Fibroblast of lung (primary cell): ENCODE data around the gene SCUBE3. TPM values are rescaled to one million over a fixed set of nuclear protein-coding genes. Genes with fewer than 3 reads are reported as not detected.

ENCODE experiments used
- DNase-seq, 2 donors: peaks; one replicate each; pipeline versions ENCODE4 v3.0.0 to v3.0.0-alpha.2; 2010; ENCODE audit warnings: low read depth in 2 of 2
- H2AFZ ChIP-seq: 2 replicates; pipeline ENCODE4 v1.5.1; 2012; ENCODE audit warnings: low read length, control low read depth, inconsistent platforms
- H3K27ac ChIP-seq: 2 replicates; pipeline ENCODE4 v1.5.1; 2011; ENCODE audit warnings: low read length, control low read depth; ENCODE audit not compliant: insufficient read depth
- H3K27me3 ChIP-seq: 2 replicates; pipeline ENCODE4 v1.5.1; 2011; ENCODE audit warnings: mild to moderate bottlenecking, low read length; ENCODE audit not compliant: control insufficient read depth, insufficient read depth
- H3K36me3 ChIP-seq: 2 replicates; pipeline ENCODE4 v1.5.1; 2011; ENCODE audit warnings: low read length; ENCODE audit not compliant: control insufficient read depth, insufficient read depth
- H3K4me1 ChIP-seq: 2 replicates; pipeline ENCODE4 v1.5.1; 2011; ENCODE audit warnings: low read length; ENCODE audit not compliant: control insufficient read depth, insufficient read depth; ENCODE audit errors: extremely low read depth
- H3K4me2 ChIP-seq: 2 replicates; pipeline ENCODE4 v1.5.1; 2011; ENCODE audit warnings: low read length, control low read depth; ENCODE audit not compliant: insufficient read depth; ENCODE audit errors: extremely low read depth
- H3K4me3 ChIP-seq, 4 experiments: fragments of 200-600 bp in 1 of 4; sonication (generic) in 1 of 4; replicated peaks in 1 of 4; 2 replicates each; pipeline ENCODE4 v1.5.1; 2011 to 2016; ENCODE audit warnings: low read length in 4 of 4, low read depth in 3 of 4, mild to moderate bottlenecking in 3 of 4, control low read depth in 2 of 4, inconsistent platforms in 1 of 4, mixed read lengths in 1 of 4; ENCODE audit not compliant: insufficient read depth in 1 of 4; ENCODE audit errors: control extremely low read depth in 1 of 4
- H3K79me2 ChIP-seq: 2 replicates; pipeline ENCODE4 v1.5.1; 2012; ENCODE audit warnings: mild to moderate bottlenecking, low read length, inconsistent platforms; ENCODE audit not compliant: control insufficient read depth, insufficient read depth
- H3K9ac ChIP-seq: 2 replicates; pipeline ENCODE4 v1.5.1; 2011; ENCODE audit warnings: mild to moderate bottlenecking, low read length, control low read depth; ENCODE audit not compliant: insufficient read depth
- H3K9me3 ChIP-seq: 2 replicates; pipeline ENCODE4 v1.5.1; 2012; ENCODE audit warnings: low read depth, low read length; ENCODE audit not compliant: control insufficient read depth, insufficient read depth
- H4K20me1 ChIP-seq: 2 replicates; pipeline ENCODE4 v1.5.1; 2011; ENCODE audit warnings: low read length; ENCODE audit not compliant: control insufficient read depth, insufficient read depth; ENCODE audit errors: extremely low read depth
- EZH2 ChIP-seq: IDR thresholded peaks from 2 replicates; pipeline ENCODE4 v1.5.1; 2012; ENCODE audit warnings: low read length, control low read depth, mild to moderate bottlenecking; ENCODE audit errors: missing control alignments
- polyA plus RNA-seq, 2 donors: library from polyadenylated mRNA; depleted of rRNA in 1 of 2; stranded (reverse) in 1 of 2; unstranded in 1 of 2; fragments of >200 nt; gene quantifications; 2 replicates each; pipeline ENCODE4 v1.2.1, GENCODE V29; 2011 to 2012; ENCODE audit warnings: missing spikeins in 1 of 2
- total RNA-seq: library from RNA; depleted of rRNA; stranded (reverse); fragments of >200 nt; gene quantifications from 2 replicates; pipeline ENCODE4 v1.2.1, GENCODE V29; 2014
- TF ChIP-seq, protein P1 (sequence below), 2 donors: IDR thresholded peaks in 1 of 2; conservative IDR thresholded peaks in 1 of 2; 1 replicate in 1 of 2; 2 replicates in 1 of 2; pipeline ENCODE4 v1.5.1; 2011 to 2012; ENCODE audit warnings: low read length in 2 of 2, control low read depth in 1 of 2, inconsistent platforms in 1 of 2, low read depth in 1 of 2, mild to moderate bottlenecking in 1 of 2

SCUBE3 gene
- total and polyA plus RNA-seq, 2 donors (not counting 1 experiment from before 2014, with no cell fraction given), result under 0.01 to 1.2 TPM

DNA sequence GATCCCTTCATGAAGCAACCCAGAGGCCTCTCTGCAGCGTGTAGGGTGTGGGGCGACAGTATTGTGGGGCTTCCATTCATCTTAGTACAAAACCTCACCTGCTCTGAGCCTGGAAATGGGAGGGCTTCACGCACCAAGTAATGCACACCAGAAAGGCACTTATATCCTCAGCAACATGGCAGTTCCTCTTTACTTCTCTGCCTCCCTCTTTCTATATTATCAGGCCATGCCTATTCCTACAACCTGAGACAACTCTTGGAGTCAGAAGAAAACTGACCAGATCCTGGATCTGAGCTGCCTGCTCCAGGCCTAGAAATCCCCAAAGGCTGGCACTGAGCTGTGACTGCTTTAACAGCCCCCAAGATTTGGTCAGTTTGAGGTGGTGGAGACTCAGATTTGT is 38.2 kb downstream of the SCUBE3 start:
- peaks cover under 1% of the 10 kb centered on the region for H3K36me3 ChIP-seq
- no peaks in the 10 kb centered on the region for H3K4me1 ChIP-seq
- H3K27ac ChIP-seq, result no peak overlapping the region
- H3K79me2 ChIP-seq, result peaks cover 2% of the 10 kb centered on the region
- no peak overlapping the region for H3K4me2 ChIP-seq
- no peaks in the 10 kb centered on the region for H4K20me1 ChIP-seq
- no peaks in the 10 kb centered on the region for H3K27me3 ChIP-seq
- H2AFZ ChIP-seq, result no peak overlapping the region
- no peak overlapping the region for H3K9ac ChIP-seq
- TF ChIP-seq EZH2, result no peak
- TF ChIP-seq, protein P1, sequence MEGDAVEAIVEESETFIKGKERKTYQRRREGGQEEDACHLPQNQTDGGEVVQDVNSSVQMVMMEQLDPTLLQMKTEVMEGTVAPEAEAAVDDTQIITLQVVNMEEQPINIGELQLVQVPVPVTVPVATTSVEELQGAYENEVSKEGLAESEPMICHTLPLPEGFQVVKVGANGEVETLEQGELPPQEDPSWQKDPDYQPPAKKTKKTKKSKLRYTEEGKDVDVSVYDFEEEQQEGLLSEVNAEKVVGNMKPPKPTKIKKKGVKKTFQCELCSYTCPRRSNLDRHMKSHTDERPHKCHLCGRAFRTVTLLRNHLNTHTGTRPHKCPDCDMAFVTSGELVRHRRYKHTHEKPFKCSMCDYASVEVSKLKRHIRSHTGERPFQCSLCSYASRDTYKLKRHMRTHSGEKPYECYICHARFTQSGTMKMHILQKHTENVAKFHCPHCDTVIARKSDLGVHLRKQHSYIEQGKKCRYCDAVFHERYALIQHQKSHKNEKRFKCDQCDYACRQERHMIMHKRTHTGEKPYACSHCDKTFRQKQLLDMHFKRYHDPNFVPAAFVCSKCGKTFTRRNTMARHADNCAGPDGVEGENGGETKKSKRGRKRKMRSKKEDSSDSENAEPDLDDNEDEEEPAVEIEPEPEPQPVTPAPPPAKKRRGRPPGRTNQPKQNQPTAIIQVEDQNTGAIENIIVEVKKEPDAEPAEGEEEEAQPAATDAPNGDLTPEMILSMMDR (conservative IDR thresholded peaks at IDR 0.05 in 1 of 2, IDR thresholded peaks at IDR 0.05 in 1 of 2; ENCODE audit: low read depth in 1 of 2, low read length in 2 of 2), result no peak
- no peak overlapping the region for H3K4me3 ChIP-seq
- H3K9me3 ChIP-seq, result no peaks in the 10 kb centered on the region
- no peak for DNase-seq

DNA sequence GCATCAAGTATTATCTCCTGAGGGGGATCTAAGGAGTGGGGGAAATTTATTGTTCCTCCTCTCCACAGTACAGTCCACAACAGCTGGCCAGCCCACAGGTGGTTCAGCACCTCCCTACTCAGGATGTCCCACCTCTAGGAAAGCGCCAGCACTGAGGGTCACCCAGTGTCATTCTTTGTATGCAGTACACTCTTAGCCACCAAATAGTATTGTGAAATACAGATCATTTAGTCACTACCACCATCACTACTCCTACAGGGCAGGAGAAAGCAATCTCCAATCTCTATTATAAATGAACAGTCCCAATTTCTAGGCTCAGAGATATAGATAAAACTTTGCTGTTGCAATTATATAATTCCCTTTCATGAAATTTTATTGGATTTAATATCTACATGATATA is 39.5 kb downstream of the SCUBE3 start:
- Histone ChIP-seq H3K9me3 (no peaks in the 10 kb centered on the region), H3K79me2 (peaks cover 3% of the 10 kb centered on the region), H3K9ac (no peak overlapping the region), H3K4me1 (no peaks in the 10 kb centered on the region), H3K27ac (no peak overlapping the region), H3K27me3 (no peaks in the 10 kb centered on the region), H3K4me2 (no peak overlapping the region), H3K36me3 (no peaks in the 10 kb centered on the region), H3K4me3 (no peak overlapping the region), H2AFZ (no peak overlapping the region), H4K20me1 (no peaks in the 10 kb centered on the region)
- DNase-seq, result no peak
- TF ChIP-seq EZH2, result no peak
- TF ChIP-seq, protein P1 (conservative IDR thresholded peaks at IDR 0.05 in 1 of 2, IDR thresholded peaks at IDR 0.05 in 1 of 2; ENCODE audit: low read depth in 1 of 2, low read length in 2 of 2), result no peak

DNA sequence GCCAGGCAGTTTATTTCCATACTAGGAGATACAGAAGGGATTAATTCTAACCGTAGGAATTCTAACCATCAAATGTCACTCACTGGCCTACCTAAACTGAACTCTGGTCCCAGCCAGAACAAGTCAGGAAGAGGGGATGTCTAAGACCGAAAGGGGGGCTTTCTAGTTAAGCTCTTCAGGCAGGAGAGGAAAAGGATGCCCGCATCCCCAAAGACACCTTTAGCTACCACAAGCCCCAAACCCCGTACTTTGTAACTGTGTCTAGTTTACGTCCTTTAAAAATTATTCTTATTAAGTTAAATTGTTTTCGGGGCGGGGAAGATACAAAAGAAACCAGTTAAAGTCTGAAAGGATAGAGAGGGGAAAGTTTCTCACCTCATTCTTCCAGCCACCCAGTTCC is 44.6 kb downstream of the SCUBE3 start:
- Histone ChIP-seq H3K4me2 (peak overlapping the region; percentile 83), H3K27ac (peak overlapping the region; percentile 99), H3K36me3 (no peaks in the 10 kb centered on the region), H3K4me3 (peak overlapping the region; percentile 79 to 93 (median 84)), H3K9me3 (no peaks in the 10 kb centered on the region), H2AFZ (no peak overlapping the region), H4K20me1 (no peaks in the 10 kb centered on the region), H3K27me3 (no peaks in the 10 kb centered on the region), H3K79me2 (peaks cover 11% of the 10 kb centered on the region), H3K9ac (peak overlapping the region; percentile 96), H3K4me1 (no peaks in the 10 kb centered on the region)
- no peak for DNase-seq
- no peak for TF ChIP-seq EZH2
- TF ChIP-seq, protein P1 (conservative IDR thresholded peaks at IDR 0.05 in 1 of 2, IDR thresholded peaks at IDR 0.05 in 1 of 2; ENCODE audit: low read depth in 1 of 2, low read length in 2 of 2), result no peak
